Midbrain (tissue), 1 donor: ENCODE measurements around the gene SGCD.

ENCODE experiments used
- DNase-seq: peaks from one replicate; lab custom pipeline; 2025; lab: John Stamatoyannopoulos, UW

Gene SGCD

DNA sequence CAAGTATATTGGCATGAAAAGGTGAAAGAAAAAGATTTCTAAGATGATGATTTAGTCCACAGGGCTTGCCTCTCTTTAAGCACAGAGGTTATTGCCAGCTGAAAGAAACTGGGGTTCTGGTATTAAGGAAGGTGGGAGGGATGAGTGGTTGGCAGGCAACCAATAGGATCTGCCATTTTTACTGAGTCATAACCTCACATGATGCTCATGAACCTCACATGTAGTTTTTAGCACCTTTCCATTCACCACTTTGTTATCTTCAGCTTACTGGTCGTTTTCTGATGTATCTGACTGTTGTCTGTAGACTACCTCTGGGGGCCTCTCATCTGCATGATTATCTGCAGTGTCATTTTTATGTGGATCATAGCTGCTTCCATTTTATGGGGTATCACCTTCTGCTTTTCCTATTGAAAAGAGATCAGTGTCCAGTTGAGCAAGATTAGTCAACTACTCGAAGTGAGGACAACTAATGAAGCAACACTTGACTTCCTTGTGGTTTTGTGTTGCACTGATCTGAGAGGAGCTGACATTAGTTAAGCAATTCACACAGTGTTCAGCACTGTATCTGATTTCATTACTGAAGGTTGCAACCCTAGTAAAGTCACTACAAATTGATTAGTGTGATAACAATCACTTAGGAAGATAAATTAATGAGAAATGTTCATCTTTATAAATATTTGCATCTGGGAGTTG is 186.3 kb downstream of the SGCD start:
- DNase-seq = no peak

GRCh38 chr5:156515121-156515520 is 188.2 kb downstream of the SGCD start:
- DNase-seq = no peak

DNA sequence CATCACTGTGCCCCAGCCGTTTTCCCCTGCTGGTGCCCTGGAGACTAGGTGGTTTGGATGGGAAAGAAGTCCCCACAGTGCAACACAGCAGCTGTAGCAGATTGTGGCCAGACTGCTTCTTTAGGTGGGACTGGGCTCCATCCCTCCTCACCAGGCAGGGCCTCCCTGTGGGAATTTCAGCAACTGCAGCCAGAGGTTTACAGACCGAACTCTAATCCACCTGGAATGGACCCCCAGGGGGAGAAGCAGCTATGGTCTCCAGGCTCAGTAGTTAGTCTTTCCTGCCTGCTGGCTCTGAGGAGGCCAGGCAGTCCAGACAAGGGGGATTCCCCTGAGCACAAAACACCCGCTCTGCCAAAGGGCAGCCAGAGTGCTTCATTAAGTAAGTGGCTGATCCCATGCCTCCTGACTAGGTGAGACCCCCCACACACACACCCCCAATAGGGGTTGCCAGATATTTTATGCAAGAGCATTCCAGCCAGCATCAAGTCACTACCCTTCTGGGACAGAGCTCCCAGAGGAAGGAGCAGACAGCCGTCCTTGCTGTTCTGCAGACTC is 188.9 kb downstream of the SGCD start:
- no peak for DNase-seq

DNA sequence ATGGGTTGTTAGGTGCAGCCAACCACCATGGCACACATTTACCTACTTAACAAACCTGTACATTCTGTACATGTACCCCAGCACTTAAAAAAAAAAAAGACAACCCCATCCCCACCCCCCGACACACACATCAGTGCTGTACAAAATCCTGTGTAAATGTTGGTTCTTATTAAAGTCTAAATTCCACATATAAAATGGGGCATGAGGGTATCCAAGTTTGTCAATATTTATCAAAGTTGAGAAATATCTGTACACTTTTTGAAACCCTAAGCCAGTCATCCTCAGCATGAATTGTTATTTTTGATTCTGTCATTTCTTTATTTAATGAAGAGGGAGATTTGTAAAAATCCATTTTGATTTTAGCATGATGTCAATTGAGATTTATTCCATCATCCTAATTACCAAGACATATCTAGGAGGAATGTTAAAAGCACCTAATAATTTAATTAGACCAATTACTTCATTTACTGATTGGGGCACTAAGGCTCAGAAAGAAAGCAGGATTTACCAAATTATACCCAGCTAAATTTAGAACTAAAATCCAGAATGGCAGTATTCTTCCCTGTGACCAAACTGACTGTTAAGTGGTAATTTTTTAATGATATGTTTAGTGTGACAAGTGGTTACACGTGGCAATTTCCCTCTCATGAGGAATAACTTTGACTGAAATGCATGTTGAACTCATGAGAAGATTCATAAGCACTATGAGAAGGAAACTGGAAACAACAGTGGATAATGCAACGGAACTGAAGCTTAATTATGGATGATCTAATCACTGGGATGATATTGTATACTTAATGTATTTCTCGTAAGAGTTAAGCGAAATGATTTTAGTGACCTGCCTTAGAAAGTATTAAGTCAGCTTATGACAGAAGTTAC is 195.9 kb downstream of the SGCD start:
- no peak for DNase-seq

GRCh38 chr5:156523607-156524006 is 196.6 kb downstream of the SGCD start:
- DNase-seq = no peak

GRCh38 chr5:156526081-156526925 is 199.3 kb downstream of the SGCD start:
- DNase-seq = no peak

- no peak for DNase-seq
These were observed 200.6 kb downstream of the SGCD start for GRCh38 chr5:156527611-156528010.

- DNase-seq = no peak
These were observed 201.7 kb downstream of the SGCD start for GRCh38 chr5:156528673-156529072.

GRCh38 chr5:156529892-156530291 is 202.9 kb downstream of the SGCD start:
- no peak for DNase-seq

- DNase-seq = no peak
These were observed 204.2 kb downstream of the SGCD start for GRCh38 chr5:156531199-156531598.

DNA sequence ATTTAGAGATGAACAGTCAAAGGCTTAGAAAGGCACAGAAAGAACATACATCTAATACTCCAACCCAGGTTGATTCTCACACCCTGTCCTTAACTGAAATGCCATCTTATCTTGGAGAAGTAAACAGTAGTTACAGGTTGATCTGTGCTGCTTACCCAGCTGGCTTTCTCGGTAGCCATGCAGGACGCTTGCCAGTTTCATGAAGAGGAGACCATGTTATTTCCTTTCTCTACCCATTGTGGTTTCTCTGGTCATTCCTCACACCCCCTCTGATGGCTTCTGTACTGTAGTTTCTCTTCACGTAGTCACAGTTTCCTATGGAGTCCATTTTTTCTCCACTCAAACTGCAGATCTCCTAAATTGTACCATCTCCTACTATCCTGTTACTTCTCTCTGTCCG is 206.0 kb downstream of the SGCD start:
- DNase-seq = no peak

DNA sequence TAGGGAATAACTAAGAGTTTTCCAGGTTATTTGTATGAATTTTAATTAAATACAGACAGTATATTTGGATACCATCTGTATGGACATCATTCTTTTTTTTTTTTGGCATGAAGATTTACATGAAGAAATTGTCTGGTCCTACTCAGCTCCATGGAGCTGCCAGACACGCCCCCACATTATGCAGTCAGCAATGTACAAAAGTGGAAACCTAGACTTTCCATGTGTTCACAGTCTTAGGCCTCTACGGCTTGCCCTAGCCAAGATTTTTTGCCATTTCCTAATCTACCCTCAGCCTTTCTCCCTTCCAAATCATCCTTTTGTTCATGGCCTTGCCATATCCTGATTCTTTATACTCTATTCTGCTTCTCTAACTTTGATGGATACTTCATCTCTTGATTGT is 207.1 kb downstream of the SGCD start:
- no peak for DNase-seq

- DNase-seq = no peak
These were observed 208.0 kb downstream of the SGCD start for GRCh38 chr5:156534906-156535485.

DNA sequence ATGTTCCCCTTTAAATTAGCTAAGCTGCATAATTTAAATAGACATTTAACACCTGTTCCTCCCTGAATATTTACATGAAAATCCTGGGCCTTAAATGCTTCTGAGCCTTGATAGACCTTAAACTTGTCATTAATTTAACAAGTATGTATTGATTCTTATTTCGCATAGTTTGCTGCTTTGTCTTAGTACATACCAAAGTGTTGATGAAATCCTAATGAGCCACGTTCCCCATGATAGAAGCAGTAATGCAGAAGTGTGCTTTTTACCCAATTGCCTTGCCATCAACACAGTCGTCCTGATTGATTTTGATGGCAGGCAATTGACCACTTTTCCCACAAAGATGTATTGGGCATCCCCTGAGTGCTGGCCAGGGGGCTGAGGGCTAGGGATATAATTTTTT is 213.5 kb downstream of the SGCD start:
- DNase-seq = no peak

- DNase-seq = no peak
These were observed 214.6 kb downstream of the SGCD start for GRCh38 chr5:156541582-156541981.

DNA sequence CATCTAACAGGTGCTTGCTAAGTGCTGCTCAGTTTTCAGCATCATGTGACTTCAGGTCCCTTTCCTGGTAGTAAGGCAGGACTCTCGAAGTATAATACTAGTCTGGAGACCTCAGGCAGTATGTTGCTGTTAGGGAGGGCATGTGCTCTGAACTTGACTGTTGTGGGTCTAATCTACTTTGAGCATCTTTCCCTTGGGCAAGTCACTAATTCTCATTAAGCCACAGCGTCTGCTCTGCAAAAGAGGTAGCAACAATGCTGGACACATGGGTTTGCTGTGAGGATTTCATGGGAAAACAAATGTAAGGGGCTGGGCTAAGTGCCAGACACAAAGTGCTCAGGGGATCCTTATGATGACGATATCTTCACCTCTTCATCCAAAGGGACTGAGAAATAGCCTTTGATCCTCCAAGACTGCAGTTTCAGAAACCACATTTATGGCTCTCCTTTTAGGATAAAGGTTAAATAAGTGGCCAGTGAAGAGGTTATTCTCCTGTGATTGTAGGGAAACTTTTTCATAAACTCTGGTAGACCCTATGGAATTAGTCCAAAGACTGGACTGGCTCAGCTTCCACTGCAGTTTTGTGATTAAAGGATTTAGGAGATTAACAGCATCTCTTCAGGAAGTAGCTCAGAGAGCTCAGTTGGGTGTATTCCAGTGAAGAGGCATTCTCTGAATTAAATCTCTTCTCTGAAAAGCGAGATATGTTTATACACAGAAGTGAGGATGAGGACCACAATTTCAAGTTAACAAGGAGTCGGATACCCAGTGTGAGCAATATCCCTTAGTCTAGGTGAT is 216.6 kb downstream of the SGCD start:
- DNase-seq = no peak

- DNase-seq = no peak
These were observed 225.9 kb downstream of the SGCD start for GRCh38 chr5:156552855-156553358.

- DNase-seq = peak; percentile 13
These were observed 229.9 kb downstream of the SGCD start for GRCh38 chr5:156556666-156557406.

GRCh38 chr5:156560002-156560401 is 233.0 kb downstream of the SGCD start:
- DNase-seq = no peak

DNA sequence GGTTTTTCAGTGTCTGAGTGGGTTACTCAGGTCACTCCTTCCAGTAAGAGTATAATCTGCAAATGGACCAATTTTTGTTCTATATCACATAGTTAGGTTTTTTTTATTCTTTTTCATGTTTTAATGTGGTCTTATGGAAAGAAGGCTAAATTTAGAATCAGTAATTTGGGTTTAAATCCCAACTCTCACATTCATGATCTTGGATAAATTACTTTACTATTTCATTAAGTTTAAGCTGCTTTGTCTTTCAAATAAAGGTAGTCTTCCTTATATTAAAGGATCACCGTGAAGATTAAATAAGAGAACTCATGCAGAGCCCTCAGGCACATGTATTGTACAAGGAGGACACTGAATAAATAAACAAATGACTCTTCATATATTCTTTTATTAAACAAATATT is 234.7 kb downstream of the SGCD start:
- DNase-seq = no peak
